Peyer's patch (tissue), 4 donors: ENCODE data around the gene B4GALNT1. TPM values are rescaled to one million over a fixed set of nuclear protein-coding genes. Genes with fewer than 3 reads are reported as not detected.
A peak's percentile ranks its signal among the peaks of the same experiment; 100 is the strongest.
"Not testable (repeated sequence)": the region's sequence is repeated elsewhere in the genome, so short reads cannot be mapped to it uniquely, and the experiment has no call there.

Experiments used
- DNase-seq, 3 donors: peaks; one replicate each; pipeline ENCODE4 v3.0.0-alpha.2; 2017 to 2019
- H3K27ac ChIP-seq, 4 donors: fragments of 200-600 bp; sonication (generic); one replicate each; pipeline ENCODE4 v1.5.1; 2016 to 2019
- H3K27me3 ChIP-seq, 2 donors: fragments of 200-600 bp; sonication (generic); one replicate each; pipeline ENCODE4 v1.5.1; 2019
- H3K36me3 ChIP-seq, 3 donors: fragments of 200-600 bp; sonication (generic); one replicate each; pipeline ENCODE4 v1.5.1; 2016 to 2019
- H3K4me1 ChIP-seq, 4 donors: fragments of 200-600 bp; sonication (generic); one replicate each; pipeline ENCODE4 v1.5.1; 2016 to 2019
- H3K4me3 ChIP-seq, 4 donors: fragments of 200-600 bp; sonication (generic); 1 replicate in 3 of 4; 2 replicates in 1 of 4; pipeline ENCODE4 v1.5.1; 2016 to 2019; ENCODE audit warnings: mild to moderate bottlenecking in 1 of 4
- H3K9me3 ChIP-seq, 4 donors: fragments of 200-600 bp; sonication (generic); one replicate each; pipeline ENCODE4 v1.5.1; 2016 to 2019; ENCODE audit warnings: mild to moderate bottlenecking in 1 of 4
- POLR2A ChIP-seq, 2 donors: fragments of 450-650 bp; IDR thresholded peaks; one replicate each; pipeline ENCODE4 v1.5.1; 2017; ENCODE audit warnings: antibody characterized with exemption in 2 of 2, mild to moderate bottlenecking in 2 of 2, moderate library complexity in 2 of 2
- total RNA-seq, 4 donors: library from RNA; depleted of rRNA; stranded (reverse); fragments of >200 nt; gene quantifications; one replicate each; pipeline ENCODE4 v1.1.0, GENCODE V29; 2016
- TF ChIP-seq, protein P1 (sequence below), 6 experiments: fragments of 450-650 bp in 4 of 6; fragments of 200-600 bp in 2 of 6; sonication (generic) in 1 of 6; IDR thresholded peaks; one replicate each; pipeline ENCODE4 v1.5.1; 2017 to 2019; ENCODE audit warnings: antibody characterized with exemption in 6 of 6, mild to moderate bottlenecking in 3 of 6, moderate library complexity in 1 of 6

The B4GALNT1 gene
- under 1 TPM in 1 of 4 donors, not detected in 3; 0.40 TPM for total RNA-seq

DNA sequence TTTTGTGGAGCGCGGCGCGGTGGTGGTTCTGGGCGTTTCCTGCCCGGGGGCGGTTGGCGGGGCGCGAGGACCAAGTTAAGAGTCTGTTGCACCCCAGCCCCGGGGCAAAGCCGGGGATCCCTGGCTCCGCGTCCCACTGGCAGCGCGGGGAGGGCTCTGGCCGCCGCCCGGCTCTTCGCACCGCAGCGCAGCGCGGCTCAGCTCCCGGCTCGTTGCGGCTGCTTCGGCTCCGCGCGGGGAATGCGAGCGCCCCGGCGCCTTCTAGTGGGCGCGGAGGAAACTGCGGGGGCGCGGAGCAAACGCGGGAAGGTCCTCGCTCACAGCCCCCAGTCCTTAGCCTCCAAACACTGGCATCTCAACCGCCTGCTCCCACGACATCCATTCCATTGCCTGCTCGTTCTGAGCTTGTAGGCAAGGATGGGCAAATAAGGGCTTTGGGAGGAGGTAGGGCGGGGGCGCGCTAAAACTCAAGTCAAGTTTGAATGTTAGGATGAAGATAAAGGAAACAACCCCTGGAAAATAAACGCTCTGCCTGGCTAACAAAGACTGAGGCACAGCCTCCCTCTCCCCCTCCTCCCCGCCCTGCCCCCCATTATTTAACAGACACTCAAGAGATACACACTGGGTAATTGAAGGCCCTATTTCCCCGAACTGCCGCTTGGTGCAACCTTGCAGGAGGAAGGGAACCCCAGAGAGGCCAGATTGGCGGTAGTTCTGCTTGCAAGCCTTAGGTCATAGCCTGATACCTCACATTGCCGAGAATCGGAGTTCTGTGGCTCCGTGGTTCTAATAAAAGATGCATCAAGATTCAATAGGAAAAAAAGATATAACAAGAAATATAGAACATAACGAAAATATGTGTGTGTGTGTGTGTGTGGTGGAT, at the start of gene B4GALNT1:
B4GALNT1 (minus strand) TSS at position 244 of the 883 bp plus-strand sequence. CDS start 1,069 bp downstream, outside the sequence.
- peaks cover 0 to 15% of the 10 kb centered on the region in 2 donors for H3K27me3 ChIP-seq
- H3K4me3 ChIP-seq, result peak within 1 kb of the TSS; percentile 37 to 66 (median 56)
- peak; percentile 47 to 75 (median 72) for DNase-seq
- H3K36me3 ChIP-seq, result no peaks in the 10 kb centered on the region
- no peaks in the 10 kb centered on the region for H3K9me3 ChIP-seq
- TF ChIP-seq, protein P1, sequence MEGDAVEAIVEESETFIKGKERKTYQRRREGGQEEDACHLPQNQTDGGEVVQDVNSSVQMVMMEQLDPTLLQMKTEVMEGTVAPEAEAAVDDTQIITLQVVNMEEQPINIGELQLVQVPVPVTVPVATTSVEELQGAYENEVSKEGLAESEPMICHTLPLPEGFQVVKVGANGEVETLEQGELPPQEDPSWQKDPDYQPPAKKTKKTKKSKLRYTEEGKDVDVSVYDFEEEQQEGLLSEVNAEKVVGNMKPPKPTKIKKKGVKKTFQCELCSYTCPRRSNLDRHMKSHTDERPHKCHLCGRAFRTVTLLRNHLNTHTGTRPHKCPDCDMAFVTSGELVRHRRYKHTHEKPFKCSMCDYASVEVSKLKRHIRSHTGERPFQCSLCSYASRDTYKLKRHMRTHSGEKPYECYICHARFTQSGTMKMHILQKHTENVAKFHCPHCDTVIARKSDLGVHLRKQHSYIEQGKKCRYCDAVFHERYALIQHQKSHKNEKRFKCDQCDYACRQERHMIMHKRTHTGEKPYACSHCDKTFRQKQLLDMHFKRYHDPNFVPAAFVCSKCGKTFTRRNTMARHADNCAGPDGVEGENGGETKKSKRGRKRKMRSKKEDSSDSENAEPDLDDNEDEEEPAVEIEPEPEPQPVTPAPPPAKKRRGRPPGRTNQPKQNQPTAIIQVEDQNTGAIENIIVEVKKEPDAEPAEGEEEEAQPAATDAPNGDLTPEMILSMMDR (IDR thresholded peaks at IDR 0.05), result peak; percentile 76 to 95 (median 83)
- no peak for TF ChIP-seq POLR2A (IDR thresholded peaks at IDR 0.05)
- peaks cover 0 to 19% (median 14%) of the 10 kb centered on the region in 4 donors for H3K4me1 ChIP-seq
- H3K27ac ChIP-seq, result peak within 1 kb of the TSS in 1 of 4 donors; percentile 31

DNA sequence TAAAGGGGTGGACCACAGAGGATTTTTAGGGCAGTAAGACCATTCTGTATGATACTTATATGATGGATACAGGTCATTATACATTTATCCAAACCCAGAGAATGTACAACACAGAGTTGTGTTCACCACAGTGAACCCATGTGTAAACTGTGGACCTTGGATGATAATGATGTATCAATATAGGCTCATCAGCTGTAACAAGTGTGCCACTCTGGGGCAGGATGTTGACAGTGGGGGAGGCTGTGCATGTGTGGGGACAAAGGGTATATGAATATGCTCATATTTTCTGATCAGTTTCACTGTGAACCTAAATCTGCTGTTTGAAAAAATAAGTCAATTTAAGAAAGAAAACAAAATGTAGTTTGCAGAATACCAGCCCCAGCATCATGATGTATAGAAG, 46.7 kb upstream of the B4GALNT1 start:
- Histone ChIP-seq H3K4me3 (no peak overlapping the region), H3K9me3 (no peaks in the 10 kb centered on the region), H3K4me1 (no peaks in the 10 kb centered on the region), H3K36me3 (no peaks in the 10 kb centered on the region), H3K27ac (no peak overlapping the region), H3K27me3 (no peaks in the 10 kb centered on the region)
- TF ChIP-seq, protein P1 (IDR thresholded peaks at IDR 0.05), result no peak
- TF ChIP-seq POLR2A (IDR thresholded peaks at IDR 0.05), result no peak
- DNase-seq, result no peak

DNA sequence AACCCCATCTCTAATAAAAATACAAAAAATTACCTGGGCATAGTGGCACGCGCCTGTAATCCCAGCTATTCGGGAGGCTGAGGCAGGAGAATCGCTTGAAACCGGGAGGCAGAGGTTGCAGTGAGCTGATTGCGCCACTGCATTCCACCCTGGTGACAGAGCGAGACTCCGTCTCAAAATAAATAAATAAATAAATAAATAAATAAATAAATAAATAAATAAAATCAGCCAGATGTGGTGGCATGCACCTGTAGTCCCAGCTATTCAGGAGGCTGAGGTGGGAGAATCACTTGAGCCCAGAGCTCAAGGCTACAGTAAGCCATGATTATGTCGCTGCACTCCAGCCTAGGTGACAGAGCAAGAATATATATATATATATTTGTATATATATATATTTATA, 44.9 kb upstream of the B4GALNT1 start:
- H3K27me3 ChIP-seq, H3K36me3 ChIP-seq, H3K4me3 ChIP-seq, H3K27ac ChIP-seq, DNase-seq, H3K9me3 ChIP-seq, H3K4me1 ChIP-seq: not testable (repeated sequence)

DNA sequence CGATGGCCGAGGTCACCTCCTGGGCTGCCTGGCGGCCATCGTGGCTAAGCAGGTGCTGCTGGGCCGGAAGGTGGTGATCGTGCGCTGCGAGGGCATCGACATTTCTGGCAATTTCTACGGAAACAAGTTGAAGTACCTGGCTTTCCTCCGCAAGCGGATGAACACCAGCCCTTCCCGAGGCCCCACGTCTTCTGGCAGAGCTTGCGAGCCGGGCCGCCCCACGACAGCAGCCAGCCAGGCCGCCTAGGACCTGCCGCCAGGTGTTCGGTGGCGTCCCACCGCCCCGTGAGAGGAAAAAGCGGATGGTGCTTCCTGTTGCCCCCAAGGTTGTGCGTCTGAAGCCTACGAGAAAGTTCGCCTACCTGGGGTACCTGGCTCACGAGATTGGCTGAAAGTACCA, 41.7 kb upstream of the B4GALNT1 start:
- no peak overlapping the region for H3K4me3 ChIP-seq
- no peaks in the 10 kb centered on the region for H3K4me1 ChIP-seq
- no peaks in the 10 kb centered on the region for H3K9me3 ChIP-seq
- no peaks in the 10 kb centered on the region for H3K27me3 ChIP-seq
- DNase-seq, result no peak
- H3K36me3 ChIP-seq, result no peaks in the 10 kb centered on the region
- TF ChIP-seq, protein P1 (IDR thresholded peaks at IDR 0.05), result no peak
- no peak for TF ChIP-seq POLR2A (IDR thresholded peaks at IDR 0.05)
- H3K27ac ChIP-seq, result no peak overlapping the region

DNA sequence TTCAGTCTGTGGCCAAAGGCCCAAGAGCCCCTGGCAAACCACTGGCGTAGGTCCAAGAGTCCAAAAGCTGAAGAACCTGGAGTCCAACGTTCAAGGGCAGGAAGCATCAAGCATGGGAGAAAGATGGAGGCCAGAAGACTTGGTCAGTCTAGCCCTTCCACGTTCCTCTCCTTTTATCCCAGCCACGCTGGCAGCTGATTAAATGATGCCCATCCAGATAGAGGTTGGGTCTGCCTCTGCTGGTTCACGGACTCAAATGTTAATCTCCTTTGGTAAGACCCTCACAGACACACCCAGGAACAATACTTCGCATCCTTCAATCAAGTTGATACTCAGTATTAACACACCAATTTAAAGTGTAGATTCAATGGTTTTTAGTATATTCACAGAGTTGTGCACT, 39.8 kb upstream of the B4GALNT1 start:
- Histone ChIP-seq H3K4me1 (no peaks in the 10 kb centered on the region), H3K27ac (no peak overlapping the region), H3K9me3 (no peaks in the 10 kb centered on the region), H3K36me3 (no peaks in the 10 kb centered on the region), H3K27me3 (no peaks in the 10 kb centered on the region), H3K4me3 (no peak overlapping the region)
- DNase-seq, result no peak
- TF ChIP-seq, protein P1 (IDR thresholded peaks at IDR 0.05), result no peak
- TF ChIP-seq POLR2A (IDR thresholded peaks at IDR 0.05), result no peak

DNA sequence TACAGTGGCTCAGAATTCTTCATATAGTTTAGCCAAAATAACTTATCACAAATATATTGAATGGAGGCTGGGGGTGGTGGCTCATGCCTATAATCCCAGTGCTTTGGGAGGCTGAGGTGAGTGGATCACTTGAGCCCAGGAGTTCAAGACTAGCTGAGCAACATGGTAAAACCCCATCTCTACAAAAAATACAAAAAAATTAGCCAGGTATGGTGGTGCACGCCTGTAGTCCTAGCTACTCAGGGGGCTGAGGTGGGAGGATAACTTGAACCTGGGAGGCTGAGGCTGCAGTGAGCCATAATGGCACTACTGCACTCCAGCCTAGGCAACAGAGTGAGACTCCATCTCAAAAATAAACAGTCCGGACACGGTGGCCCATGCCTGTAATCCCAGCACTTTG, 38.8 kb upstream of the B4GALNT1 start:
- not testable (repeated sequence) for H3K9me3 ChIP-seq, DNase-seq, H3K27ac ChIP-seq, H3K4me3 ChIP-seq, H3K4me1 ChIP-seq, H3K36me3 ChIP-seq, H3K27me3 ChIP-seq

DNA sequence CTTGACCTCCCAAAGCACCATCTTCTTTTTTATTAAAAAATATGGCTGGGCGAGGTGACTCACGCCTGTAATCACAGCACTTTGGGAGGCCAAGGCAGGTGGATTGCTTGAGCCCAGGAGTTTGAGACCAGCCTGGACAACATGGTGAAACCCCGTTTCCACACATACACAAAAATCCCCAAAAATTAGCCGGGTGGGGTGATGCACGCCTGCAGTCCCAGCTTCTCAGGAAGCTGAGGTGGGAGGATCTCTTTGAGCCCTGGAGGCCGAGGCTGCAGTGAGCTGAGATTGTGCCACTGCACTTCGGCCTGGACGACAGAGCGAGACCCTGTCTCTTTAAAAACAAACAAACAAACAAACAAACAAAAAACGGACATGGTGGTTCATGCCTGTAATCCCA, 36.7 kb upstream of the B4GALNT1 start:
- H3K4me3 ChIP-seq, H3K27me3 ChIP-seq, H3K36me3 ChIP-seq, H3K27ac ChIP-seq, H3K9me3 ChIP-seq, DNase-seq, H3K4me1 ChIP-seq: not testable (repeated sequence)
